GM12874 (cell line): ENCODE results near the gene YBEY.

ENCODE experiments used
- CTCF ChIP-seq: IDR thresholded peaks from 2 replicates; pipeline ENCODE4 v1.5.1; 2011; ENCODE audit warnings: low read depth, mild to moderate bottlenecking, control low read depth, low read length, moderate library complexity; ENCODE audit not compliant: insufficient read depth

YBEY gene

DNA sequence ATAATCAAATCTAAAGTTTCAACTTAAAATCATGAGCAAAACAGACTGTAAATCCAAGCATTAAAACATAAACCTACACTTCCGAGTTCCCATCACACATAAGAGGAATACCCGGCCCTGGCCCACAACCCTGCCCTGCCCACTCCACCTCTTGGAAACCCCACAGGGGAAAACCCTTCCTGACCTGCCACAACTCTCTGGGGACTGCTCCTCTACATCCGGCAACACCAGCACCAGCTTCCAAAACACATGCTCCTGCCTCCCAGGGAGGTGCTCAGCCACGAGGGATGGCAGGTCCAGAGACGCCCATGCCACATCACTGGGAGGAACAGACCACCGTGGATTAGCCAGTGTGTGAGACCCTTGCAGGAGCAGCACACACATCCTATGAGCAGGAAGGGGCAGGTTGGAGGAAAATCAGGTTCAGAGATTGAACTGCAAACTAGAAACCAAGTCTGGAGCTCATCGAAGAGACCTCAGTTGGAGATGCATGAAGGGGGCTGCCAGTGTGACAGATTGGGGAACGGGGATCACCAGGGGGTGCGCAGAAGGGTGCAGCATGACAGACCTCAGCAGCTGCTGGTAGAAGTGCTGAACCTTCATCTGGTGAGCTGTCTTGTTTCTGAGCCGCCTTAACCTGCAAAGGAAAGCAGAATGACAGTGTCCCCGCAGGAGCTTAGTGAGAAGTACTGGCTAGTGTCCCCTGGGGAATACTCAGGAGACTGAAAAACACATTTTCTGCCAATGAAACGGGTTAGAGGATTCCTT, 31.8 kb upstream of the YBEY start:
- TF ChIP-seq CTCF, result no peak

- no peak for TF ChIP-seq CTCF
These were observed 31.0 kb upstream of the YBEY start for GRCh38 chr21:46255166-46255565.

DNA sequence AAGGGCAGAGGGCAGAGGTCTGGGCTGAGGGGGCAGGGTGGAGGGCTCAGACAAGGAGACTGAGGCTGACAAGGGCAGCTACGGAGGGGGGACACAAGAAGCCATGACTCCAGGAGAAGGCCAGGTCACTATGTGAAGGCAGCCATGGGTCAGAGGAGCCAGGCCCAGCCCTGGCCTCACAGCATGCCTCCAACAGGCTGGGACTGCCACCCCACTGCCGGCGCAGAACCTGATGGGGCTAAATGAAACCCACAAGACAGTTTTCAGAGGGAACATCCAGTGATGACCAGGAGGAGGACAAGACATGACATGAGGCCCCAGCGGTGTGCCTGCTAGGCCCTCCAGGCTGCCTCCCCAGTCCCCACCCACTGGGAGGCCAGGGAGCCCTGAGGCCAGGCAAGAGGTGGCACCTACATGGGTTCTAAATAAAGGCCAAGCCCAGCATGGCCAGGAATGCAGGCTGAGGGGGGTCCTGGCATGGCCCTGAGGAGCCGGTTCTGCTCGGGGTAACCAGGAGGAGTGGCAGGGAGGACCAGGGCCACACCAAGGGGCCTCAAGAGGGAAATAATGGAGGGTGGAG, 30.3 kb upstream of the YBEY start:
- TF ChIP-seq CTCF, result no peak

DNA sequence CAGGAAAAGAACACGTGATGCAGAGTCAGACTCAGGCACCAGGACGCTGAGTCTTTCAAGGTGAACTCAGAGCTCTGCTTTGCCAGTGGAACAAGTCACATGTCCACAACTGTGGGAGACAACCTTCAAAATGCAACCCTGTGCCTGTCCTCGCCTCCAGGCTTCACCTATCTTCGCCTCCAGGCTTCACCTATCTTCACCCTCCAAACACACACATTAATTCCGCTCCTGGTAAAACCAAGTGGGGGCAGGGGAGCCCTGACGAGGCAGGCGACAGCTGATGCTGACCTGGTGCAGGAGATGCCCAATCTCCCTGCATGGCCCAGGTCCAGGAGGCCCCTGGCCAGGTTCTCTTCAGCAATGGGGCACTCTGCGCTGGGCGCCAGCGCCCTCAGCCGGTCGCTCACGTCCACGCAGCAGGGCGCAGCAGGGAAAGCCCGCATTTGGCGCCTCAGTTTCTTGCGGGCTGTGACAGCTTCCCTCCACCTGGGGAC, 29.6 kb upstream of the YBEY start:
- no peak for TF ChIP-seq CTCF

DNA sequence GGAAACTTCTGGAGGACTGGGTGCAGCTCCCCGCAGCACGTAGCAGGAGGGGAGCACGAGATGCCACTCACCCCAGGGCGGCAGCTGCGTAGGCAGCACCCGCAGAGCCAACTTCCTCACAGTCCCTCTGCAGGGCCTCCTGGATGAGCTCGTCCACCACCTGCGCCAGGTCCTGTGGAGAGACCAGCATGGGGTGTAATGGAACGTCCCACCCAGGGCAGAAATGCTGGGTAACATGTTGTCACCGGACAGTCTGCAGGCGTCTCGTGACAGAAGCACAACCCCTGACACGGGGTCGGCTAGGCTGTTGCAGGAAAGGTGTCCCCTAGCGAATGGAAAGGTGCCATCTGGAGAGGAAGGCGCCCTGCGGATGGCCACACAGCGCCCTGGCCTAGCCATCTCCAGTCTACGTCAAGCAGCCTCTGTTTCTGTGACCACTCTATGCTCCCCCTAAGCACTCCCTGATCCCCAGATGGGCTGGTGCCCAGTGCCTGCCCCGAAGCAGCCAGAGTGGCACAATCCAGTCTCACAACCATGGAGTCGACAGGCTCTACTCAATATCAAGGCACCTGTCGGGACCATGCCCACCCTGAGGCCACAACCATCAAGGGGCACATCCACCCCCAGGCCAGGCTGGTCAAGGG, 22.0 kb upstream of the YBEY start:
- TF ChIP-seq CTCF, result no peak

DNA sequence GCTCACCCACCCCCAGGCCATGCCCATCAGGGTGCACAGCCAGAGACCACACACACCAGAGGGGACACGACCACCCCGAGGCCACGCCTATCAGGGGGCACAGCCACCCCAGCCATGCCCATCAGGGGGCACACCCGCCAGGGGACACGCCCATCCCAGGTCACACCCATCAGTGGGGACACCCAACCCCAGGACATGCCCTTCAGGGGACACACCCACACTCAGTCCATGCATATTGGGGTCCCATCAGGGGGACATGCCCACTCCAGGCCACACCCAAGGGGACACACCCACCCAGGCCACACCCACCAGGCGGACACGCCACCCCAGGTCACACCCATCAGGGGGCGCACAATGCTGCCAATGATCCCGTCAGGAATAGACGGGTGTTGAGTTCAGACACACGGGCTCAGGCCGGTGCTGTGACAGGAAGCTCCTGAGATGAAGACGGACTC, 21.4 kb upstream of the YBEY start:
- no peak for TF ChIP-seq CTCF

DNA sequence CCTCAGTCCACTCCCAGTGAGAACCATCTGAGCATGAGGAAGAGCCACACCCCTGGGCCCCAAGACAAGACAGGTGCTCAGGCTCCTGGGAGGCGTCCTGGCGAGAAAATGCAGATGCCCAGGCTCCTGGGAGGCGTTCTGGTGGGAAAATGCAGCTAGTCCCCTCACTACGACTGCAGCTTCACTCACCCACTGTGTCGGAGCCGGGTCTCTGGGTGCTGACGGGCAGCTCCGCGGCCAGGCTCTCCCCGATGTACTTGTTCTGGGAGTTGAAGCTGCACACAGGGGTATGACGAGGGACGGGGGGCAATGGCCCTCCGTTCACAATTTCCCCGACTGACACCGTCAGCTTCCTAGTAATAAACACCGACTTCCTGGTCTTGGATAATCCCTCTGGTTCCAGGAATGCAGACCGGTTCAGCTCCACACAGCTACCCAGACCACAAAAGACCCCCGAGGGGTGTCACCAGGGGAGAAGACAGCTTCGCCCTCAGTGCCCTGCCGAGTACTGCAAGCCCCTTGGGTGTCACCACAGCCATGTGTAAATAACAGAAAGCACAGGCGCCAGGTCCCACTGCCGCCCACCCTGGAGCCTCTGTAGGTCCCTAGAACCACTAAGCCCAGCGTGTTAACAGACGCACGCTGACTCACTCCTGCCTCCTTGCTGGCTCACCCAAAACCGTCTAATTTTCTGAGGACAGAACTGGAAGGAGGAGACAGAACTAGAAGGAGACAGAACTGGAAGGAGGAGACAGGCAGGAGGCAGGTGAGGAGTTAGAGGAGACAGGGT, 20.2 kb upstream of the YBEY start:
- no peak for TF ChIP-seq CTCF
